Measurements from ENCODE around the gene AGAP1. TPM values are rescaled to one million over a fixed set of nuclear protein-coding genes. Genes with fewer than 3 reads are reported as not detected.

Gene AGAP1
- total RNA-seq, 2 donors from 2014 or later: 32.8 to 34.7 TPM

DNA sequence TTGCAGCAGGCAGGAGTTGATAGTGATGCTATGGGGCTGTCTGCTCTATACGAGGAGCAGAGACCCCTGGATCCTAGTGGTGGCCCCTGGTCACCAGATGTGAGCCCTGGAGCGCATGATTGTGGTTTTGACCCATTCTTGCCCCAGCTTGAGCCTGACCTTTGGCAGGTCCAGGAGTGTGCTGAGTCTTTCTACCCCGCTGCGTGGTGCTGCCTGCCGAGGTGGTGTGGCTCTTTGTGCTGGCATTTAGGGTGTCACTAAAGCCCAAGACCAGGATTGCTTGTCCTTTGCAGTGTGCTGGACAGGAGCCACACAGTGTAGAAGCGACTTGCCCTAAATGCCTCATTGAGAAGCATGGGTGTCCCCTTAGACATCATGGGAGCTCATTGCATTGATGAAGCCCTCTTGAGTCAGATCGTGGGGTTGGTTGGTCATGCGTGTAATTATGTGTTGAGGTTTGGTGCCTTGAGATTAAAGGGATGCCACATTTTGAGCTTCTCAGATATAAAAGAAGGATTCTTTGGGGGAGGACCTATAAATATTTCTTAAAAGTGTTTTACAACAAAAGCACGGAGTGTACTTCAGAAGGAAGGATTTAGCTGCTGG is 88.3 kb downstream of the AGAP1 start:
- Mint-ChIP-seq H3K4me3 (no peak overlapping the region), H3K9me3 (no peaks in the 10 kb centered on the region), H3K27me3 (ENCODE audit: insufficient read depth) (no peaks in the 10 kb centered on the region), H3K27ac (no peak overlapping the region), H3K36me3 (ENCODE audit: low read depth) (peaks cover 3% of the 10 kb centered on the region), H3K4me1 (peaks cover 38% of the 10 kb centered on the region)
- H3K4me1 ChIP-seq (ENCODE audit: control insufficient read depth, insufficient read depth, low read length): no peaks in the 10 kb centered on the region
- H3K4me3 ChIP-seq (ENCODE audit: low read length): no peak overlapping the region
- TF ChIP-seq CTCF (conservative IDR thresholded peaks at IDR 0.05): no peak
- 95 to 98% methylated on average over 5 to 9 of the region's 9 CpGs for WGBS, 2 experiments (ENCODE audit: insufficient coverage in 1 of 2, insufficient read length in 1 of 2)
- no peaks in the 10 kb centered on the region for H3K27me3 ChIP-seq (ENCODE audit: control insufficient read depth, insufficient read depth, low read length, poor library complexity, severe bottlenecking)
- DNase-seq: no peak
- H3K9ac ChIP-seq (ENCODE audit: extremely low read depth, low read length, poor library complexity, severe bottlenecking): no peak overlapping the region
- no peak overlapping the region for H3K27ac ChIP-seq (ENCODE audit: low read depth, low read length)
- no peaks in the 10 kb centered on the region for H3K36me3 ChIP-seq (ENCODE audit: control insufficient read depth, insufficient read depth, low read length)
- H3K9me3 ChIP-seq (ENCODE audit: control insufficient read depth, low read length): no peaks in the 10 kb centered on the region

DNA sequence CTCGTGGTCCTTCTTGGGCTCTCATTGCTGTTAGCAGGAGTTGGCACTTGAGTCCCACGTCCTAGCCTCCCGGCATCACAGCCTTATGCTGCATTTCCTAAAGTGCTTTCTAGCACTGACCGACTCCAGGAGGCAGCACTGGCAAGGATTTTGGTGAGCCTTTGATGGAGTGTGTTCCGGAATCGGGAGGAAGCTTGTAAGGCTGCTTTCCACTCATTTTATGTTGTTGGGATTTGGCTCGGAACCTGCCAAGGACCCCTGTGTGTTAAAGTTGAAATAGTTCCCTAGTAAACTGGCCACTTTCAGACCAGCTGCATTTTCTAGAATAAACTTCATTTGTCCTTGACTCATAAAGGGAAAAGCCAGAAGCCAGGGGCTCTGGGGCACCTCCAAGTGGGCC is 88.9 kb downstream of the AGAP1 start:
- H3K9ac ChIP-seq (ENCODE audit: extremely low read depth, low read length, poor library complexity, severe bottlenecking): no peak overlapping the region
- Mint-ChIP-seq H3K27ac (no peak overlapping the region), H3K36me3 (ENCODE audit: low read depth) (peaks cover 3% of the 10 kb centered on the region), H3K27me3 (ENCODE audit: insufficient read depth) (no peaks in the 10 kb centered on the region), H3K4me1 (peaks cover 33% of the 10 kb centered on the region), H3K4me3 (no peak overlapping the region), H3K9me3 (no peaks in the 10 kb centered on the region)
- no peak for TF ChIP-seq CTCF (conservative IDR thresholded peaks at IDR 0.05)
- 92 to 95% methylated on average over 7 of the region's 7 CpGs for WGBS, 2 experiments (ENCODE audit: insufficient coverage in 1 of 2, insufficient read length in 1 of 2)
- no peaks in the 10 kb centered on the region for H3K36me3 ChIP-seq (ENCODE audit: control insufficient read depth, insufficient read depth, low read length)
- no peak overlapping the region for H3K27ac ChIP-seq (ENCODE audit: low read depth, low read length)
- no peak overlapping the region for H3K4me3 ChIP-seq (ENCODE audit: low read length)
- no peak for DNase-seq
- no peaks in the 10 kb centered on the region for H3K27me3 ChIP-seq (ENCODE audit: control insufficient read depth, insufficient read depth, low read length, poor library complexity, severe bottlenecking)
- H3K9me3 ChIP-seq (ENCODE audit: control insufficient read depth, low read length): no peaks in the 10 kb centered on the region
- no peaks in the 10 kb centered on the region for H3K4me1 ChIP-seq (ENCODE audit: control insufficient read depth, insufficient read depth, low read length)

DNA sequence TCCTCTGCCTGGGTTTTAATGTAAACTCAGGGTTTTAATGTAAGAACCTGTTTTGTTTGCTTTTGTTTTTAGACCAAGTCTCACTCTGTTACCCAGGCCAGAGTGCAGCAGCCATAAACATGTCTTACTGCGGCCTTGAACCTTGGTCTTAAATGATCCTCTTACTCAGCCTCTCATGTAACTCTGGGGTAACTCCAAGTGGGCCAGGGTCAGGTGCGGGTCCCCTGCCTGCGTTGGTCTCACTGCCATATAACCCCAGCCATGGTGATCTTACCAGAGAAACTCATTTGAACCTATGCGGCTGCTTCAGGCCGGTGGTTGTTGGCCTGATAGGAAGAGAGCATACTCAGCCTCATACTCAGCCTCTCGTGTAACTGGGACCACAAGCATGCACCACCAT is 89.3 kb downstream of the AGAP1 start:
- peaks cover 3% of the 10 kb centered on the region for H3K36me3 Mint-ChIP-seq (ENCODE audit: low read depth)
- no peak for DNase-seq
- no peak overlapping the region for H3K4me3 ChIP-seq (ENCODE audit: low read length)
- TF ChIP-seq CTCF (conservative IDR thresholded peaks at IDR 0.05): no peak
- H3K9me3 ChIP-seq (ENCODE audit: control insufficient read depth, low read length): no peaks in the 10 kb centered on the region
- H3K4me1 Mint-ChIP-seq: peaks cover 31% of the 10 kb centered on the region
- H3K4me1 ChIP-seq (ENCODE audit: control insufficient read depth, insufficient read depth, low read length): no peaks in the 10 kb centered on the region
- H3K4me3 Mint-ChIP-seq: no peak overlapping the region
- H3K9me3 Mint-ChIP-seq: no peaks in the 10 kb centered on the region
- no peaks in the 10 kb centered on the region for H3K27me3 Mint-ChIP-seq (ENCODE audit: insufficient read depth)
- no peak overlapping the region for H3K27ac Mint-ChIP-seq
- H3K9ac ChIP-seq (ENCODE audit: extremely low read depth, low read length, poor library complexity, severe bottlenecking): no peak overlapping the region
- no peaks in the 10 kb centered on the region for H3K27me3 ChIP-seq (ENCODE audit: control insufficient read depth, insufficient read depth, low read length, poor library complexity, severe bottlenecking)
- no peak overlapping the region for H3K27ac ChIP-seq (ENCODE audit: low read depth, low read length)
- WGBS, 2 experiments (ENCODE audit: insufficient coverage in 1 of 2, insufficient read length in 1 of 2): 90 to 94% methylated on average over 3 to 5 of the region's 6 CpGs
- no peaks in the 10 kb centered on the region for H3K36me3 ChIP-seq (ENCODE audit: control insufficient read depth, insufficient read depth, low read length)

Data from endodermal cell (in vitro differentiated cells).